Fibroblast of pulmonary artery (primary cell): ENCODE results near the gene KIAA1549.

Source experiments
- DNase-seq: peaks from one replicate; pipeline ENCODE4 v3.0.0-alpha.2; 2010; ENCODE audit warnings: low read depth
- H3K4me3 ChIP-seq: replicated peaks from 2 replicates; pipeline ENCODE4 v1.5.1; 2011; ENCODE audit warnings: low read depth, mild to moderate bottlenecking, control low read depth, low read length, moderate library complexity
- CTCF ChIP-seq: IDR thresholded peaks from 2 replicates; pipeline ENCODE4 v1.5.1; 2011; ENCODE audit warnings: mild to moderate bottlenecking, control low read depth, low read length, inconsistent platforms; ENCODE audit errors: missing control alignments

The KIAA1549 gene

GRCh38 chr7:138921277-138921676, 59.9 kb downstream of the KIAA1549 start:
- DNase-seq: no peak
- H3K4me3 ChIP-seq: no peak overlapping the region
- TF ChIP-seq CTCF: no peak

GRCh38 chr7:138919911-138920310, 61.3 kb downstream of the KIAA1549 start:
- DNase-seq: no peak
- no peak for TF ChIP-seq CTCF

GRCh38 chr7:138919216-138919615, 62.0 kb downstream of the KIAA1549 start:
- TF ChIP-seq CTCF: no peak
- H3K4me3 ChIP-seq: no peak overlapping the region
- DNase-seq: no peak

More at GRCh38 chr7:138919911-138920310, 61.3 kb downstream of the KIAA1549 start:
- no peak overlapping the region for H3K4me3 ChIP-seq

- DNase-seq: no peak
- TF ChIP-seq CTCF: no peak
- no peak overlapping the region for H3K4me3 ChIP-seq
Observed at GRCh38 chr7:138918756-138919155, 62.4 kb downstream of the KIAA1549 start.

GRCh38 chr7:138918176-138918575, 63.0 kb downstream of the KIAA1549 start:
- H3K4me3 ChIP-seq: no peak overlapping the region
- DNase-seq: no peak
- no peak for TF ChIP-seq CTCF

- no peak for TF ChIP-seq CTCF
- no peak for DNase-seq
- H3K4me3 ChIP-seq: no peak overlapping the region
Observed at GRCh38 chr7:138917771-138918170, 63.4 kb downstream of the KIAA1549 start.

- TF ChIP-seq CTCF: no peak
- H3K4me3 ChIP-seq: no peak overlapping the region
- no peak for DNase-seq
Observed at GRCh38 chr7:138916731-138917130, 64.5 kb downstream of the KIAA1549 start.
